GM21390 (cell line): Measurements from ENCODE around the gene IKZF2.

ENCODE experiments used
- ATAC-seq: cut with Tn5 transposase; IDR thresholded peaks from one replicate; pipeline ENCODE4 v1.9.1; 2021; ENCODE audit not compliant: unreplicated experiment

Gene IKZF2

DNA sequence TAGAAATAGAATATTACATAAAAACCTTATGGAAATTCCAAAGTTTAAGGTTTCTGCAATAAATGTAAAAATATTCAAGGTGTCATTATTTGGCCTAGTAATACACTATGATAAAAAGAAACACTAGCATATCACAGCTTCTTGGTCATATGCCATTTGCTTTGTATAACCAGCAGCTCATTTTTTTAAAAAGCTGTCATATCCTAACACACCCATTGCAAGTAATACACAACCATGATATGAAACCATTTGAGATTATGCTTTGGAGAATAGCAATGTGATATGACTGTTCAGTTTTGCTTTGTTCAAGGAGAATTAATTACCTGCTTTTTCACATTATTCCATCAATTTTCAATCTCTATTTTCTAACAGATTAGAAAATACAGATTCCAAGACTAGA is 149.0 kb downstream of the IKZF2 start:
- peak; percentile 44 for ATAC-seq

DNA sequence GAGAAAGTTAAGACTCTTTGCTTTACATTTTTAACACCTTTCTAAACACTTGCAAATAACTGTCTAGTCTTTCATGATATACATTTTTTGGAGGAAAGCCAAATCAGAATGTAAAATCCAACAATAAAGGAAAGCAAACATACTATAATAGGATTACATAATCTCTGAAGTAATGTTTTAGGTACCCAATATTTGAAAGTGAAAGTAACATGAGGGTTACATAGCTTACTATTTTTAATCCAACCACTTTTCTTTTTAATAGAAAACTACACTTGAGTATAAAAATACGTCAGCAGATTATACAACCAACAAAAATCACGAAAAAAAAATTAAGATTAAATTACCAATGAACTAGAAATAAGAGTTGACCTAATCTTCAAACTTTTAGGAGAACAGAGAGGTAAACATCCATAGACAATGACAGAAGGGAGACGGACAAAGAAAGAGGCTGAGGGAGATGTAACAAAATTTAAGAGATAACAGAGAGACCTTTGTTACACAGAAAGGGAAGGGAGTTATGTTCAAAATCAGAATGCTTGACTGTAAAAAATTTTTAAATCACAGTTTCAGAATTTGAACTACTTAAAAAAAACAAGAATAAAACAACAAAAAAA is 150.0 kb downstream of the IKZF2 start:
- ATAC-seq, result no peak

DNA sequence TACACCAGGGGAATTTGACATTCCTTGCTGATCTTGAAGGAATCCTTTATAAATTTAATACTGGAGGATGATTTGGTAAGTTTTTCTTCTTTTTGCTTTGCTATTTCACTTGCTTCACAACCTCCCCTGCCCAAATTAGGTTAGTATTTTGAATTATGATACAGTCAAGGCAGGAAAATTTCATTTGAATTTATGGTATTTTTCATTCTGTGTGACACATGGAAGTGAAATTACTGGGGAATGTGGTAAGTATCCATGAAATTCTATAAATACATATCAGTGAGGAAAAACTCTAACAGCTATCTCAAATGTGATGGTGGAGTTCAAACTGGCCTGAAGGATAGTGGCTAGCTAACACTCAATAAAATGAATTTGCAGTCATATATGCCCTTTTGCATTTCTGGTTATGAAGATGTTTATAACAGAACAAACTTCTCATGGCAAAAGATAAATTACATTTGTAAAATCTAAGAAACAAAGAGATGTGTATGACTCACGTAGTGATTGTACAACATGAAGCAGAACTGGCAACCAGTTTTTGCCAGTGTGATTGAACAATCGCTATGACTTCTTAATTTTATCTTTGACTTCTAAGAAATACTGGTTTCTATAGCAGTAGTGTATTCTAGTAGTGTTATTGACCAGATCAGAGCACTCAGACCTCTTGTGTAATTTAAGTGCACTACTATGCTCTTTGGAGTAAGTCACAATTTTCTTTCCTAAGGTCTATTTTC is 152.6 kb downstream of the IKZF2 start:
- no peak for ATAC-seq

DNA sequence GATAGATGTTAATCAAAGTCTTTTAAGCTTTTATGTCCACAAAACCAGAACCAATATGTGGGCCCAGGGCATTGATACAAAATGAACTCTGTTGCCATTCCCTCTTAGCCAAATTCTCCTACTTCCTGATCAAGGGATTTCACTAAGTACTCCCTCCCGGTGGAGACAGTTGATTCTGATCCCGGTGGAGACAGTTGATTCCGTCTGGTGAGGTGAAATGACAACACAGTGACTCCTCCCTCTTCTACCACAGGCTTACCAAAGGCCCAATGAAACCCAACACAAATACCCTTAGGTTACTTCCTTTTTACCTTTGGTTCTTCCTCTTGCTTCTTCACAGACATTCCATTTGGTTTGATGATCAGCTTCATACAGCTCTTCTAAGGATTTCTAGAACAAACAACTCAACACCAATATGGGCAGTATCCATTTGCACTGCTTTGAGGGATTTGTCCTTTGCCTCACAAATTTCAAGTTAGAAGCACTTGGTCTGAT is 153.8 kb downstream of the IKZF2 start:
- no peak for ATAC-seq

DNA sequence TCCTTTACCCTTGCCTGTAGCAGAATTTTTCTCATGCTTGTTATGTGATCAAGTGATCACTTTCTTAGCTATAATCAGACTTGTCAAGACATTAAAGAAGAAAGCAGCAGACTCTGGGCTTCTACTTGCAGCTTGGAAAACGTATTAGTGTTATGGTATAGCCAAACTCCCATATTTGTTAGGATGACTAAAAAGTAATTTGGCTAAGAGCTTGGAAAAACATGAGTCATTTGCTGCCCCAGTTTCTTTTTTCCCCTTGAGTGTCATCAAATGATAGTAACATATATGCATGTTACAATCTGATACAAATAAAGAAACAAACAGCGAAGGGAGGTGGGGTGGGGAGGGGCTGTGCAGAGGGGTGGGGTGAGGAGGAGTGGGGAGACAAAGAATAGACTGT is 155.5 kb downstream of the IKZF2 start:
- ATAC-seq, result no peak

DNA sequence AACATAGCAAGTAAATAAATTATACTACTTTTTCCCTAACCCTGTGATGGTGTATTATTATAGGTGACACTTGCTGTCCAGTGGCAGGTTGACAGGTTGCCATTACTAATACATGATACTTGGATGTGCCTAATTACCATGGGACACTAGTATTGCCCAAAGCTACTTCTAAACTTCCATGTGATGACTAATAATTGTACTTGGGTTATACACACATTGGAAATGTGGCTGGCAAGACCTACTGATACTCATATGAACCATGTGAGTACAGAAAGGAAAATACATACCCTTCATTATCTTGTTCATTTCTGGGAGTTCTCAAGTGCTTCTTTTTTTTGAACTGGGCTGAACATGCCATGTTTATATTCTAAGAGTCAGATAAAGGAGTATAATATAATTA is 156.4 kb downstream of the IKZF2 start:
- no peak for ATAC-seq

- peak; percentile 96 for ATAC-seq
Observed at GRCh38 chr2:212991120-212991519, 160.3 kb downstream of the IKZF2 start.

DNA sequence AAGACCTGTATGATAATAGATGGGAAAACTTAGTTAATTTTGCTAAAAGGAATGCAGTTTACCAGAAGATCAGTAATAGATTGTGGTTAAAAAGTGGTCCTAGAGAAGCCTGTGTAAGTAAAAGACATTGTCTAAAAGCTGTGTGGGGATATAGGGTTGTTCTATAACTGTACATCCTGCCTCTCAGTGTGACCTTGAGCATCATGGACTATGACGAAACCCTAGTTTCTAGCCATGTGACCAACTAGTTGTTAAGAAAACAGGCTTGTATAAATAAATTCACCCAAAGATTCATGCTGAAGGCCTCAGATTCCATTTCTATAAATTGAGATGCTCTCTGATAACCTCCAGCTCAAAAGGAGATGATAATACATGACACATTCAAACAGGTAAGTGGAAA is 160.7 kb downstream of the IKZF2 start:
- peak; percentile 83 for ATAC-seq

DNA sequence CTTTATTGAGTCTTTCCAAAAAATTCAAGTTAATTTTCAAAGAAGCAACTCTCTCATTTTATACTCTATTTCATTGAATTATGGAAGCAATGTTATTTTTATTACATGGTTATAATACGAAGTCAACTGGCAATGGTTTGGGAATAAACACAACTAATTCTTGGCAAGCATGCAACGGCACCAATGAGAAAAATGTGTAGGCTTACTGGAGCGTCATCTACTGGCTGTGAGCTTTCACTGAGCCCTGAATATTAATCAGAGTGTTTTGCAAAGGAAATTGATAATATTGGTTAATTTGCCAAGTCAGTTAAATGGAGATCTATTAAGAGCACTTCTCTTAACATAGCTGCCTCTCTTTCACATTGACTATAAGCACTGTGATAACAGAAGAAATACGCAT is 163.9 kb downstream of the IKZF2 start:
- ATAC-seq, result no peak

DNA sequence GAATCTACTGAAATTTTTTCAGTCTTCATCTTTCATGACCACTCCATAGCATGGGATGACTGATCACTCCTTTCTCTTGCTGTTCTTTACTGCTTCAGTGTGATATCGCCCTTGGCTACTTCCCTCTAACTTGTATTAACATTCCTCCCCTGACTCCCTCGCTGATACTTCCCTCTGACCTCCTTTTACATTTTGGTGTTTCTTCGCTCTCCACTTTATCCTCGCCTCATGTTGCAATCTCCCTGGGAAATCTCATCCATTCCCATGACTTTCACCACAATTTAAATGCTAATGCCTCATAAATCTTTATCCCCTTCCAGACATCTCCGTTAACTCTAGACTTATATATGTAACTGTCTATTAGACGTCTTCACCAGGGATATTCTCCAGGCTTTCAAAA is 167.3 kb downstream of the IKZF2 start:
- no peak for ATAC-seq

DNA sequence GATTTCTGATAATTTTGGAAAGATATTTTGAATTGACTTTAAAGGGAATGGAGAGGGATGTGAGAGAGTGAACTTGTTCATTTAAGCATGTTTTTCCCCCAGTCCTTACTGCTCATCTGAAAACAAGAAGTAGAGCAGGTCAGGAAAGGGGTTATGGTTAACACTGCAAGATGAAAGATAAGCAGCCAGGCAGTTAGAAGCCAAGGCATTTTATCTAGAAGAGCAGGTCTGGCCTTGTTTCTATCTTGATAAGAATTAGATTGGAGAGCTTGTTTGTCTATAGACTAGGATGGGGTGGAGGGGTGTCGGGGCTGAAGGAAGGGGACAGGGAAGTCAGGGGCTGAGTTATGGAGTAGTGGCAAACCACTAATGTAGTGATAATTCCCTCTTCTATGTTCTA is 171.6 kb downstream of the IKZF2 start:
- no peak for ATAC-seq

GRCh38 chr2:212979046-212979612 is 172.3 kb downstream of the IKZF2 start:
- no peak for ATAC-seq

DNA sequence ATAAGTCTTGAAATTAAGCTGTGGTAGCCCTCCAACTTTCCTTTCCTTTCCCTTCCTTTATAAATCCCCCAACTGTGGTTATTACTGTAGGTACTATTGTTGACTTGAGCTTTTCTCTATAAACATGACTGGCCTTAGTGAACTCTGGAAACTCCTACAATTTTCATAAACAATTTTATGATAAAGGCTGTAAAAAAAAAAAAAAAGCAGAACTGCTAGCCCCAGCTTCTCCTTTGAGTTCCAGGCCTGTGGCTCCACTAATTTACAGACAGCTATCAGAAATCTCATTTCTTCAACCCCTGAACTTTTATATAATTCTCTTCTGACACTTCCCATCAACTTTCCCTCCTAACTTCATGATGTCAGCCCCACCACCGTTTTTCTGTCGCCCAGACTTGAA is 174.3 kb downstream of the IKZF2 start:
- ATAC-seq, result no peak

- ATAC-seq, result peak; percentile 53
Observed at GRCh38 chr2:212975333-212975732, 176.1 kb downstream of the IKZF2 start.

DNA sequence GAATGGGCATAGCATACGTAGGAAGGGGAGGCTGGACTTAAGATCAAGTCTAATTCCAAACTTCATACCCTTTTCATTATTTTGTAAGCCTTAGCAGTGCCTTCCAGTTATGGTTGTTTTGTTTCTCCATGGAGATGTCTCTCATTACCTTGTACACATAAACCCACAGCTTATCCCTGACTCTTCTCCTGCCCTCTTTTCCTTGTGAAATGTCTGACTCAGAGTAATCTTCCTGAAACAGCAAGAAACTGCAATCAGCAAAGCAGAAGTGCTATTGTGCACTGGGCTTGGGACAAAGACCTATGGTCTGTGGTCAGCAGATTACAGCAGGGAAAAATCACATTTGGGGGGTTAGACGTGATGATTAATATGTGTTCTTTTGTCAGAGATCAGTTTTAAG is 176.7 kb downstream of the IKZF2 start:
- ATAC-seq, result no peak

DNA sequence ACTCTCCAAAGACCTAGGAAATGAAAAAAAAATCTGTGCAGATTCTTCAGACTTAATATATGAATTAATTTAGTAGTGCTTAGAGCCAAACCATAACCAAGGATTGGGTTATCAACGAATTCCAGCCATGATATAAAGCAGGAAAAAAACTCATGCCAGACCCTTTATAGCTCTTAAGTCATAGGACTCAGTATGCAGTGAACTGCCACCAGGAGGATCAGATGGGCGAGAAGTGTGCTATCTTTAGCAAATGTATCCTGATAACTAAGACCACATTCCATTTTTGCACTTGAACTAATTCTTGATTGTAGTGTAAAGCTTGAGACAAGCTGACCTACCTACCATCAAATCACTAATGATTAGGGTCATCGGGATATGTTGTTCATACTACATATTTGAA is 178.1 kb downstream of the IKZF2 start:
- no peak for ATAC-seq

DNA sequence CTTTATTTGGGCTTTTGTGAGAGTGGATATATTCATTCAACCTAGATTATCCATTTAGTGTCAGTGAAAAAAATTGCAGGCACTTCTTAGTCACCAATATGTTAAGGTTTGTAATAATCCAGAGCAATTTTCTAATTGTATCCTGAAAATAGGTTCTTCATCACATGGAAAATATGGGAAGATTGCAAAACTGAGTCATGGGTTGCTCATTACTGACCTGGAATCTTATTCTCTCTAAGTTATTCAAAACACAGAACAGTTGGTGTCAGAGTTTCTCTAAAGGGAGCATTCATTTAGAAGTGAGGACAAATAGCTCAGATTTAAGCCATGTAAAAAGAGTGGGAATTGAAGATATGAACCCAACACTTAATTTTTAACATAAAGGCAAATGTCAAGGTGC is 181.3 kb downstream of the IKZF2 start:
- ATAC-seq, result no peak

DNA sequence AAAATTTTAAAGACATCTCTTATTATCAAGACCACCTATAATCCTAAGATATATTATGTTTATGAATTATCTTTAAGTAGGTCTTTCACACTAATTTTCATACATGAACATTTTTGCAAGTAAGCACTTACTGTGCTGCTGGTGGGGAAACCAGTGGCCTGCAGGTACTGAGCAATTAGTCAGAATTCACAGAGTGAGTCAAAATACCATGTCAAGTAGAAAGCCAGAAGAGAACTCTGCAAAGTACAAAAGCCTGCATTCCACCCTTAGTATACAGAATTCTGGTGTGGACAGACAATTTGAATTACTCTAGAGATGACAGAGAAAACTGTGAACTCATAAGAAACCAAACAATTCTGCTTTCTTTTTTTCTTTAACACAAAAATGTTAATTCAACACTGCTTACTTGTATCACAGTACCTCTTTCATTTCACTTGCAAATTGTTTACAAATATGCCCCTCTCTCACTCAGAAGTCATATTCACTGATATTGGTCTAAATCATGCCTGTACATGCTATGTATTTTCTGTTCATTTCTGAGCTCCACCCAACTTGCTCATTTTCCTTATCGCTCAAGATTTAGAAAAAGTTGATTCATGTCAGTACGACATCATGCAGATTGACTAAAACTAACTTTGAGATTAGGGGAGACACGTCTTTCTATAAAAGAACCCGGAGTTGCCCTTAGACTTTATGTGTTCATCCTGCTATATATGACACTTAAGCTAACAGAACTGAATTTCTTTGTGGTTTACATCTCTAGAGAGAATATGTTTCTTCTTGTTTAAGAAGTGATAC is 182.9 kb downstream of the IKZF2 start:
- peak; percentile 74 for ATAC-seq

GRCh38 chr2:212966884-212967283 is 184.5 kb downstream of the IKZF2 start:
- no peak for ATAC-seq

DNA sequence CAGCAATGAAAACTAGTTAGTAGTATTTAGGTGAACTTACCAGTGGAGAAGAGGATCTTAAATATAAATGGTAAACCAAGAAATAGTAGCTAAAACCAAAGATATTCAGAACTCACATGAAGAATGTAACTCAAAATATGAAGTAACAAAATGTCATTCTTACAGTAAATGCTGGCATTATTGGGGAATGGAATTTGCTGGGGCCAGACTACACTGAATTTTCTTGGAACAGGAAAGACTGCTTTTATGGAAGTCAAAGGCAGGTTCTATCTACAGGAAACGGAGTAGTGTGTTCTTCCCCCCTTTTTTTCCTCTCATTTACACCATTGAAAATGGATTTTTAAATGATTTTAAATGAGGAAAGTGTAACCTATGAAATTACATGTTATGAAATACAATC is 188.7 kb downstream of the IKZF2 start:
- ATAC-seq, result no peak

DNA sequence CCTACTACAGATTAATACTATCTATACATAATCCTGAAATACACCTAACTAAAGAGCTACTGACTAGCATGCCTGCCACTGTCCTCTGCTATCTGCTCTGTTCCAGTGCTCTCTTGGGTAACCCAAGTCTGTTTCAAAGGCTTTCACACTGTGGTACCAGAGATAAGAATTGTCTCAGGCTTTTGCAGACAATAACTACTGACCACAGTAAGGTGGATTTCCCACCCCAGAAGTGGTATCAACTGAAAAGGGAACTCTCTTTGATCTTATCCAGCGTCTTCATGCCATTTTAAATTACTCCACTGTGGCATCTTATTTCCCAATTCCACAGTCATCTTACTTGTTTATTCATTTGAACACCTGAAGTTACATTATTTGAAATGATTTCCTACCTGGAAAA is 190.2 kb downstream of the IKZF2 start:
- ATAC-seq, result no peak

DNA sequence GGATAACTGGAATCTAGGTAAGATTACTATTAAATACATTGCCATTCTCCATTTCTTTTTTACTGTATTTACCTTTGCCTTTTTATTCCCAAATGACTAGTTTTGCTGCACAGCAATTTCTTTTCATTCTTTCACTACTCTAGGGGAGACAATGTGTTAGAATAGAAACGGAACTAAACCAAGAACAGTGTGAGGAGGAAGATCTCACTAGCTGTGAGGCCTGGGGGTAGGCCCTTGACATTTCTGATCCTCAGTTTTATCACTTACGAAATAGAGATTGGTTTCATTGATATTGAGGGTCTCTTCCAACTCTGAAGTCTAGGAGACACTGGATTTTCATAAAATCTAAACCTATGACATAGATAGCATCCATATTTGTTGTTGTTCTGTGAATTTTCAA is 191.1 kb downstream of the IKZF2 start:
- no peak for ATAC-seq
